Mesenchymal stem cell (in vitro differentiated cells and primary cell): ENCODE data around the gene BSDC1.

Experiments used
- DNase-seq: peaks from one replicate; pipeline ENCODE4 v3.0.0-alpha.2; 2013
- H2AFZ ChIP-seq: one replicate; pipeline ENCODE4 v1.6.1; 2013; ENCODE audit warnings: low read depth, mild to moderate bottlenecking, control low read depth, inconsistent platforms, low read length, moderate library complexity
- H2AK5ac ChIP-seq: 2 replicates; pipeline ENCODE4 v1.6.1; 2013; ENCODE audit warnings: low read length, moderate library complexity, mild to moderate bottlenecking, inconsistent platforms; ENCODE audit not compliant: severe bottlenecking
- H2BK120ac ChIP-seq: one replicate; pipeline ENCODE4 v1.6.1; 2013; ENCODE audit warnings: low read depth, mild to moderate bottlenecking, inconsistent platforms, low read length, moderate library complexity
- H2BK12ac ChIP-seq, 2 experiments: one replicate each; pipeline ENCODE4 v1.6.1; 2013; ENCODE audit warnings: inconsistent platforms in 2 of 2, low read length in 2 of 2, mild to moderate bottlenecking in 2 of 2, moderate library complexity in 2 of 2, control low read depth in 1 of 2
- H2BK15ac ChIP-seq: one replicate; pipeline ENCODE4 v1.6.1; 2013; ENCODE audit warnings: mild to moderate bottlenecking, low read depth, inconsistent platforms; ENCODE audit not compliant: poor library complexity, severe bottlenecking
- H2BK5ac ChIP-seq: 2 replicates; pipeline ENCODE4 v1.6.1; 2013; ENCODE audit warnings: low read depth, mild to moderate bottlenecking, low read length, control low read depth, inconsistent platforms; ENCODE audit not compliant: poor library complexity, severe bottlenecking
- H3K14ac ChIP-seq, 2 experiments: one replicate each; pipeline ENCODE4 v1.6.1; 2013; ENCODE audit warnings: inconsistent platforms in 2 of 2, low read length in 2 of 2, control low read depth in 1 of 2, mild to moderate bottlenecking in 1 of 2, moderate library complexity in 1 of 2
- H3K18ac ChIP-seq, 2 experiments: one replicate each; pipeline ENCODE4 v1.6.1; 2013; ENCODE audit warnings: inconsistent platforms in 2 of 2, low read length in 2 of 2, control low read depth in 1 of 2, low read depth in 1 of 2, mild to moderate bottlenecking in 1 of 2
- H3K23ac ChIP-seq, 2 experiments: one replicate each; pipeline ENCODE4 v1.6.1; 2013; ENCODE audit warnings: inconsistent platforms in 2 of 2, low read length in 2 of 2, mild to moderate bottlenecking in 2 of 2, moderate library complexity in 2 of 2, control low read depth in 1 of 2
- H3K27ac ChIP-seq: 2 replicates; pipeline ENCODE4 v1.5.1; 2013; ENCODE audit warnings: mild to moderate bottlenecking, moderate library complexity, low read length, control low read depth, inconsistent platforms; ENCODE audit not compliant: poor library complexity, severe bottlenecking
- H3K27me3 ChIP-seq, 2 experiments: 2 replicates each; pipeline versions ENCODE4 v1.6.1 to v1.7.0; 2013; ENCODE audit warnings: low read length in 2 of 2, mild to moderate bottlenecking in 2 of 2, moderate library complexity in 2 of 2, control low read depth in 1 of 2, inconsistent platforms in 1 of 2; ENCODE audit not compliant: control insufficient read depth in 1 of 2, insufficient read depth in 1 of 2
- H3K36me3 ChIP-seq, 2 experiments: 2 replicates each; pipeline versions ENCODE4 v1.6.1 to v1.7.0; 2013; ENCODE audit warnings: low read length in 2 of 2, control low read depth in 1 of 2, inconsistent platforms in 1 of 2, low read depth in 1 of 2, mild to moderate bottlenecking in 1 of 2; ENCODE audit not compliant: insufficient read depth in 2 of 2, control insufficient read depth in 1 of 2
- H3K4ac ChIP-seq, 2 experiments: one replicate each; pipeline ENCODE4 v1.6.1; 2013; ENCODE audit warnings: inconsistent platforms in 2 of 2, low read length in 2 of 2, mild to moderate bottlenecking in 2 of 2, moderate library complexity in 2 of 2, control low read depth in 1 of 2, low read depth in 1 of 2
- H3K4me1 ChIP-seq: 2 replicates; pipeline ENCODE4 v1.6.1; 2013; ENCODE audit warnings: low read depth, low read length, control low read depth; ENCODE audit not compliant: control insufficient read depth, insufficient read depth
- H3K4me2 ChIP-seq: 2 replicates; pipeline ENCODE4 v1.6.1; 2013; ENCODE audit warnings: low read length, mild to moderate bottlenecking, inconsistent platforms; ENCODE audit not compliant: poor library complexity, severe bottlenecking
- H3K4me3 ChIP-seq, 2 experiments: 2 replicates each; pipeline versions ENCODE4 v1.5.1 to v1.7.0; 2013; ENCODE audit warnings: low read length in 2 of 2, mild to moderate bottlenecking in 2 of 2, control low read depth in 1 of 2, low read depth in 1 of 2; ENCODE audit not compliant: insufficient read depth in 1 of 2
- H3K79me1 ChIP-seq: replicated peaks from 2 replicates; pipeline ENCODE4 v1.6.1; 2013; ENCODE audit warnings: mild to moderate bottlenecking, control low read depth, low read length, inconsistent platforms; ENCODE audit not compliant: poor library complexity, severe bottlenecking
- H3K9ac ChIP-seq: 2 replicates; pipeline ENCODE4 v1.7.0; 2013; ENCODE audit warnings: mild to moderate bottlenecking, low read length, moderate library complexity
- H3K9me3 ChIP-seq: 2 replicates; pipeline ENCODE4 v1.7.0; 2013; ENCODE audit warnings: mild to moderate bottlenecking, low read length; ENCODE audit not compliant: control insufficient read depth
- H4K8ac ChIP-seq: one replicate; pipeline ENCODE4 v1.6.1; 2013; ENCODE audit warnings: inconsistent platforms, mild to moderate bottlenecking, low read length, moderate library complexity
- H4K91ac ChIP-seq: one replicate; pipeline ENCODE4 v1.6.1; 2013; ENCODE audit warnings: mild to moderate bottlenecking, low read length, inconsistent platforms
- WGBS: methylation state at CpG from one replicate; pipeline ENCODE4 v1.1.7; 2013; ENCODE audit warnings: mixed read lengths; 5-methylcytosine and 5-hydroxymethylcytosine counted together

The BSDC1 gene

GRCh38 chr1:32338637-32339145 is 55.5 kb downstream of the BSDC1 start:
- 92% methylated on average over 11 of the region's 14 CpGs for WGBS
- Histone ChIP-seq H3K4ac (peak overlapping the region in 1 of 2 experiments; percentile 32), H2AK5ac (peak overlapping the region; percentile 13), H3K79me1 (no peaks in the 10 kb centered on the region), H2BK15ac (peak overlapping the region; percentile 60), H3K27me3 (no peaks in the 10 kb centered on the region), H3K18ac (no peak overlapping the region), H3K36me3 (peaks cover 10% of the 10 kb centered on the region in 2 experiments), H3K4me1 (peaks cover 47% of the 10 kb centered on the region), H3K4me3 (no peak overlapping the region), H3K14ac (peak overlapping the region in 1 of 2 experiments; percentile 78), H4K91ac (peak overlapping the region; percentile 85), H3K4me2 (no peak overlapping the region), H3K23ac (no peak overlapping the region), H4K8ac (peak overlapping the region; percentile 4), H3K9me3 (no peaks in the 10 kb centered on the region), H2BK12ac (peak overlapping the region; percentile 59 to 69), H3K9ac (no peak overlapping the region), H2BK5ac (no peak overlapping the region), H2AFZ (no peak overlapping the region), H3K27ac (no peak overlapping the region), H2BK120ac (no peak overlapping the region)
- DNase-seq: no peak

DNA sequence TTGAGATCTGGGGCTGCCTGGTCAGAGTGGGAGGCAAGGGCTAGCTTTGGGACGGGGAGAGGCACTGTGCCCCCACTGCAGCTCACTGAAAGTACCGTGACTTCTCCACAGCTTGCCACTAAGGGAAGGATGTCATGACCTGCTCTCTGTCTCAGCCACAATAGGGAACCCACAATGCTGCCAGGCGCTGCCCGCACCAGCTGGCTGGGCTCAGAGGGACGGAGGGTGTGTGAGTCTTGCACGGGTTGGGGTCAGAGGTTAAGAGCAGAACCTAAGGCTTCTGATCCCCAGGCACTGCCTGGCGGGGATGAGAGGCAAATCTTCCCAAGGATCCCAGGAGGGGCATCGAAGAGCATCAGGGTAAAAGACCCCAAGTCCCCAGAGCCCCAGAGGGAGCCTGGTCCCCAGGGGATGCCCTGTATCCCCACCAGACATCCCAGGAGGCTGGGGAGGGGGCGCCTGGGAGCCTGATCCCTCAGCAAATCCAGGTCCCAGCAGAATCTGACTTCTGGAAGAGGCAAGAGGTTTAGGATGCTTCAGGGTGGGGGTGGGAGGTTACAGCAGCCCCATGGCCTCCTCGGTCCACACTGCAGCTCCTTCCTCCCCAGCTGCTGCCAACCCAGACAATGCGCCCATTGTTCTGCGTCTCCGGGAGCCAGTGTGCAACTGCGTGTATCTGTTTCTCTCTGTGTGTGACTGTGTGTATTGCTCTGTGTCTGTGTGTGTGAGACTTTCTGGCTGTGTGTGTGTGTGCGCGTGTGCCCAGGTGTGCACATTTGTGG is 56.2 kb downstream of the BSDC1 start:
- H3K4me2 ChIP-seq: no peak overlapping the region
- no peak overlapping the region for H2BK5ac ChIP-seq
- no peak overlapping the region for H3K4me3 ChIP-seq
- peaks cover 11 to 16% of the 10 kb centered on the region in 2 experiments for H3K36me3 ChIP-seq
- H3K4me1 ChIP-seq: peaks cover 47% of the 10 kb centered on the region
- H2AK5ac ChIP-seq: peak overlapping the region; percentile 51
- 68% methylated on average over 15 of the region's 16 CpGs for WGBS
- H2AFZ ChIP-seq: no peak overlapping the region
- no peak overlapping the region for H2BK120ac ChIP-seq
- peak overlapping the region in 1 of 2 experiments; percentile 78 for H3K14ac ChIP-seq
- H3K27ac ChIP-seq: no peak overlapping the region
- peak overlapping the region; percentile 85 for H4K91ac ChIP-seq
- no peak overlapping the region for H3K23ac ChIP-seq
- no peak overlapping the region for H2BK15ac ChIP-seq
- H3K79me1 ChIP-seq: no peaks in the 10 kb centered on the region
- peak overlapping the region in 1 of 2 experiments; percentile 32 for H3K4ac ChIP-seq
- peak overlapping the region; percentile 27 for H4K8ac ChIP-seq
- no peak for DNase-seq
- H3K9me3 ChIP-seq: no peaks in the 10 kb centered on the region
- no peaks in the 10 kb centered on the region for H3K27me3 ChIP-seq
- peak overlapping the region; percentile 69 to 85 for H2BK12ac ChIP-seq
- H3K9ac ChIP-seq: no peak overlapping the region
- H3K18ac ChIP-seq: peak overlapping the region; percentile 10 to 42

- no peak overlapping the region for H4K91ac ChIP-seq
- no peak overlapping the region for H3K14ac ChIP-seq
- H3K4ac ChIP-seq: peak overlapping the region in 1 of 2 experiments; percentile 3
- no peak overlapping the region for H4K8ac ChIP-seq
- H3K27me3 ChIP-seq: no peaks in the 10 kb centered on the region
- H3K9ac ChIP-seq: no peak overlapping the region
- H2AK5ac ChIP-seq: peak overlapping the region; percentile 8
- WGBS: 69% methylated on average over 4 of the region's 8 CpGs
- peak overlapping the region in 1 of 2 experiments; percentile 55 for H3K4me3 ChIP-seq
- H2BK120ac ChIP-seq: no peak overlapping the region
- no peaks in the 10 kb centered on the region for H3K79me1 ChIP-seq
- H2BK5ac ChIP-seq: no peak overlapping the region
- H3K27ac ChIP-seq: no peak overlapping the region
- no peak overlapping the region for H3K4me2 ChIP-seq
- no peak overlapping the region for H2AFZ ChIP-seq
- peak overlapping the region in 1 of 2 experiments; percentile 55 for H3K18ac ChIP-seq
- H2BK15ac ChIP-seq: no peak overlapping the region
- H3K36me3 ChIP-seq: peaks cover 20 to 25% of the 10 kb centered on the region in 2 experiments
- H3K9me3 ChIP-seq: no peaks in the 10 kb centered on the region
- H2BK12ac ChIP-seq: peak overlapping the region in 1 of 2 experiments; percentile 49
- no peak overlapping the region for H3K23ac ChIP-seq
- peak; percentile 60 for DNase-seq
- H3K4me1 ChIP-seq: peaks cover 55% of the 10 kb centered on the region
Measured at GRCh38 chr1:32336963-32337675, 57.1 kb downstream of the BSDC1 start.

GRCh38 chr1:32336591-32336932 is 57.7 kb downstream of the BSDC1 start:
- Histone ChIP-seq H2BK12ac (peak overlapping the region in 1 of 2 experiments; percentile 49), H2BK5ac (no peak overlapping the region), H3K4ac (peak overlapping the region in 1 of 2 experiments; percentile 3), H3K79me1 (no peaks in the 10 kb centered on the region), H2AK5ac (no peak overlapping the region), H3K14ac (no peak overlapping the region), H2BK15ac (no peak overlapping the region), H3K4me3 (peak overlapping the region in 1 of 2 experiments; percentile 55), H3K18ac (peak overlapping the region; percentile 14 to 55), H3K9ac (no peak overlapping the region), H3K27ac (no peak overlapping the region), H4K91ac (peak overlapping the region; percentile 71), H2AFZ (no peak overlapping the region), H4K8ac (peak overlapping the region; percentile 70), H3K4me1 (peaks cover 55% of the 10 kb centered on the region), H3K36me3 (peaks cover 26 to 30% of the 10 kb centered on the region in 2 experiments), H3K9me3 (no peaks in the 10 kb centered on the region), H3K23ac (no peak overlapping the region), H3K27me3 (no peaks in the 10 kb centered on the region), H3K4me2 (peak overlapping the region; percentile 66), H2BK120ac (peak overlapping the region; percentile 57)
- DNase-seq: no peak
- 35% methylated on average over 15 of the region's 15 CpGs for WGBS
